ENCODE measurements around the gene HDAC8.
"Not testable (repeated sequence)": the region's sequence is repeated elsewhere in the genome, so short reads cannot be mapped to it uniquely, and the experiment has no call there.

Gene HDAC8

DNA sequence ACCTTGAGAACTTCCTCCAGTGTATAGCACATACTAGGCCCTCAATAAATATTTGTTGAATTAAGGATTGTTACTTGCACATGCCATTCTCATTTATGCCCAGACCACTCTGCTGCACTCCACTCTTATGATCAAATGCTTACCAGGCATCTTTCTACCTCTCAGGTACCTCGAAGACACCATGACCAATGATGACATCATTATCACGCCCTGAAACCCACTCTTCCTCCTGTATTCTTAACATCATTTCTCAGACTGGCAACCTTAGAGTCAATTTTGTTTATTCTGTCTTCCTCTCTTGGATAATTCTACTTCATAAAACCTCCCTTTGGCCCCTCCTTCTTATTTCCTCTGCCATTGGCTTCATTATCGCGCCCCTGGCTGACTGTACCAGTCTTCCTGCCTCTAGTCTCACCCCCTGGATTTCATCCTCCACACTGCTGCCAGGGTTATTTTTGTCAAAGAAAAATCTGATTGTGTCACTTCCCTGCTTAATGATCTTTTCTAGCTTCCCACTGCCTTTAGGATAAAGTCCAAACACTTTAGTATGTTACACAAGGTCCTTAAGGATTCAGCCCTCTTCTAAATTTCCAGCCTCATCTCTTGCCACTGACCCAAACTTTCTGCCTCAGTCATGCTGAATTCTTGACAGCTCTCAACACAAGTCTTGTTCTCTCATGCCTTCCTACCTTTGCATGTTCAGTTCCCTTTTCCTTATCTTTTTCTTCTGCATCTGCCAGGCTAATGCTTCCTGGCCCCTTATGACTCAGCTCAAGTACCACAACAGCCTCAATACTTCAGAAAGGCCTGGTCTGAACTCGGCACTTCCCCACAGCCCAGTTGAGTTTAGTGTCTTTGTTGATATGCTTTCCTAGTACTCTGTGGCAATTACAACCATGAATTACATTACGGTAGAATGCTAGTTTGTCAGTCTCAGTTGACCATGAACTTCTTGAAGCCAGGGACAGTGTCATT, 45.8 kb downstream of the HDAC8 start:
- DNase-seq = peak; percentile 85

DNA sequence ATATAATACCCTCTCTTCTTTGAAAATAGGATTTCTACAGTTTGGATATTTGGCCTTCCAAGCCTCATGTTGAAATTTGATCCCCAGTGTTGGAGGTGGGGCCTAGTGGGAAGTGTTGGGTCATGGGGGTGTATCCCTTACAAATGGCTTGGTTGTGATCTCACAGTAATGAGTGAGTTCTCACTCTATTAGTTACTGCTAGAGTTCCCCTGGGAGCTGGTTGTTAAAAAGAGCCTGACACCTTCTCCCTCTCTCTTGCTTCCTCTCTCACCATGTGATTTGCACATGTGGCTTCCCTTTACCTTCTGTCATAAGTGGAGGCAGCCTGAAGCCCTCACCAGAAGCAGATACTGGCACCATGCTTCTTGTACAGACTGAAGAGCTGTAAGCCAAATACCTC, 73.9 kb downstream of the HDAC8 start:
- DNase-seq = no peak

- no peak for DNase-seq
Measured at GRCh38 chrX:72495046-72495445, 77.6 kb downstream of the HDAC8 start.

DNA sequence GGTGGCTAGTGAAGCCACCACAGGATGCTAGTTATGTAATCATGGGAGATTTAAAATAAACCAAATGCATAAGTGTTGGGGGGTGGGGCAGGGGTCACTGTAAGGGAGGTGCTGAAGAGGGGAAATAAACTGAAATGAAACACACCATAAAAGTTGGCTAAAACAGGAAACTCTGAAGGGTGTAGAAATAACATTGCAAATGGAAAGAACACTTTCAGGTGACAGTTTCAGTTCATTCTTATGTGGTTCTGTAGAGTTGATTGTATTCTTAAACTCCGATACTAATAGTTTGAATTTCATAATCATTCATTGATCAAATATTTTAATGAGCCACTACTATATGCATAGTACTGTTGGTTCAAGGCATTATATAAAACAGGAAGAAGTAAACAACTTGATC, 80.1 kb downstream of the HDAC8 start:
- DNase-seq = peak; percentile 6

- DNase-seq = not testable (repeated sequence)
Measured at GRCh38 chrX:72490221-72490620, 82.4 kb downstream of the HDAC8 start.

DNA sequence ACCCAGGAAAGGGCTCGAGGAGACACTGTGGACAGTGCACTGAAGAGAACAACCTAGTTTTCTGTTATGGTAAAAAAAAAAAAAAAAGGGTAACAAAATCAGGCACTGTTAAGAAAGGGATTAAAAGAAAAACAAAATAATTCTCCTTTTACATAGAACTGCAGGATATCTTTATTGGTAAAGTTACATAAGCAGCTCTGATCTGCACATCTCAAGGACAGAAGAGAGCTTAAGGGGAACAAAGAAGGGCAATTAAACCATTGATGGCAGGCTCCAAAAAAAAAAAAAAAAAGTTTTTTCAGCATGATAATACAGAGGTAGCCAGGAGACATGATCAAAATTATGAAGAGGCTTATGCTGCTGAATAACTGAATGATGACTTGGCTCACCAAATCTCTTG, 85.0 kb downstream of the HDAC8 start:
- no peak for DNase-seq

GRCh38 chrX:72479324-72480274, 93.0 kb downstream of the HDAC8 start:
- DNase-seq = no peak

DNA sequence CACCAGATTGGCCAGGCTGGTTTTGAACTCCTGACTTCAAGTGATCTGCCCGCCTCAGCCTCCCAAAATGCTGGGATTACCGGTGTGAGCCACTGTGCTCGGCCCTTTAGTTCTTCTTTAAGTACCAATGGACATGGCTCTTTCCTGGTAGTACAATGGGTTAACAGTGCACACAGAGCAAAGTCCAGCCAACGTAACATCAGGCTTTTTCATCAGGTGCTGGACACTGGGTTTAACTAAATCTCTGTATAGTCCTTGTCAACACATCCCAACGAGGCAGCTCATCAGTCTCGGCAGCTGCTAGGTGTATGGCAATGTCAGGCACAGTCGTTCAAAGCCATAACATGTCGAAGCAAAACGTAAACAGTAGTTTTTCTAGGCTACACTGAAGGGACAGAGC, 93.8 kb downstream of the HDAC8 start:
- DNase-seq = no peak

DNA sequence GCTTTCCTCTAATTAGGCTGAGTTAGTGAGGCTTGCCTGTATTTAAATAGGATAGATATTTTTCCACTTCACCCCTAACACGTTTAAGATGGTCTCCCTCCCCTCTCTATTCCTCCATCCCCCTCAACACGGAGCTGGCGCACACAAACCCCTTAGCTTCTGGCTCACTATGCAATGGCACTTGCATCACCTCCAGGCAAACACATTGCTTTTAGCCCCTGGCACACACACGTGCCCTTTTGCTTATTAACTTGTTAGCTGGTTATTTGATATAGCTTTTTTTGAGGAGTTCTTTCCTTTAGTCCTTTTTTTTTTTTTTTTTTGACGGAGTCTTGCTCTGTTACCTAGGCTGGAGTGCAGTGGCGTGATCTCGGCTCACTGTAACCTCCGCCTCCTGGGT, 94.3 kb downstream of the HDAC8 start:
- DNase-seq = no peak

DNA sequence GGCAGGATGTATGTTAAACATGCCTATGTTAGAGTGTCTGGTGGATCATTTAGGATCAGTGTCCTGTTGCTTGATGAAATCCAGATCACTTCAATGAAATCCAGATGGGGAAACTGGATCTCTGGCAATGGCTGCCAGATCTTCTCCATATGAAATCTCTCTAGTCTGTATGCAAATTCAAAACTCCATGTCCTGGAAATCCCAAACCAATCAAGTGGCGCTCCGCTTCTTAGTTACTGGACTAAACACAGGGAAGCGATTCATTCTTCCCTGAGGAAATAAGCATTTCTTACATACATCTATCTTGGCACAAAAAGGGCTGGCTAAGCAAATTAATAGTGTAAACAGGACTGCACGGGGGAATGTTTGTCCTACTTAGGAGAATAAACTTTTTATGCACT, 94.9 kb downstream of the HDAC8 start:
- no peak for DNase-seq

DNA sequence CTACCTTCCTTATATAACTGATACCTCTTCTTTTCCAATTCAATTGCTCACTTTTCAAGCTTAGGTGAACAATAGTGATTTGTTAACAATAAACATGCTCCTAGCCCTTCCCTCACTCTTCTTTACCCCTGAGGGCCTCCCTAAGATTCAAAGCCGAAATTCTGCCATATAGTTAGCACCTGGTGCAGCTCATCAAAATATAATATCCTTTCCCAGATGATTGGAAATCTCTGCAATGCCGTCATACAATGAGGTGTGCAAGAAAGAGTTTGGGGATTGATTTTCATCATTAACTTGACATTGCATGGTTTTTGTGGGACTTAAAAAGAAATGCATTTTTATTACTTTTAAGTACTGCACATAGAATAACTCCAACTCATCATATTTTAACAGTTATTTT, 95.3 kb downstream of the HDAC8 start:
- DNase-seq = no peak

- no peak for DNase-seq
Measured at GRCh38 chrX:72475952-72476668, 96.5 kb downstream of the HDAC8 start.

DNA sequence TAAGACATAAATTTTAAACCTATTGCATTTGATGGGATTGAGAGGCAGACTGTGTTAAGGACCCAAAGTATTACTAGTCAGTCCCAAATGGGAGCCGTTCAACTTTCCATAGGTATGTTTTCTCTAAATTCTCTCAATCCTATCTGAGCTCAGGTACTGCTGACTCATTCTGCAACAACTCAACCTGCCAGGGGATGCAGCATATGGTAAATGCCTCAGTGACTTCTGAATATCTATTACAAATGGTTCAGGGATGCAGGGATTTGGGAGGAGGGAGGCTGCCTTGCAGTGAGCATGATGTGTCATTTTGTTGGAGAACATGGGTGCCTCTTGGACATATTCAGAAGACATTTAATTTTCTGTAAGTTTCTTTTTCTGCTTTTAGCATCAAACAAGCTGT, 97.3 kb downstream of the HDAC8 start:
- DNase-seq = no peak

DNA sequence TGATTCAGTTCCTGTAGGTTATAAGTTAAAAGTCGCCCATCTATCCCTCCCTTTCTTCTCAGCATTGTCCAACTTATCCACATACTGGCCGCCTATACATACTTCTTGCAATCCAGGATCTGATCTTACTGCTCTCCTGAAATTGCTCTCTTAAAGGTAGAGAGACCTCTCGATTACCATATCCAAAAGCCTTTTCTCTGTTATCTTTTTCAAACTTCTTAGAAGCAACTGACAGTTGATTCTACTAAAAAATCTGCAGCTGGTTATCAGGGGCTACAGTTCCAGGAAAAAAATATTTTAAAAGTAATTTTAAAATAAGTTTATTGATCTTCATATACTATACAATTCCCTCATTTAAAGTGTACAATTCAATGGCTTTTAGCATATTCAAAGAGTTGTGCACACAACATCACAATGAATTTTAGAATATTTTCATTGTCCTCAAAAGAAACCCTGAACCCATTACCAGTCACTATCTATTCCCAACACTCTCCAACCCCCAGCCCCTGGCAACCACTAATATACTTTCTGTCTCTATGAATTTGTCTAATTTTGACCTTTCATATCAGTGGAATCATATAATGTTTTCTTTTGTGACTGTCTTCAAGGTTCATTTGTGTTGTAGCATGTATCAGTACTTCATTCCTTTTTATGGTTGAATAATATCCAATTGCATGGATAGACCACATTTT, 102.0 kb downstream of the HDAC8 start:
- no peak for DNase-seq

DNA sequence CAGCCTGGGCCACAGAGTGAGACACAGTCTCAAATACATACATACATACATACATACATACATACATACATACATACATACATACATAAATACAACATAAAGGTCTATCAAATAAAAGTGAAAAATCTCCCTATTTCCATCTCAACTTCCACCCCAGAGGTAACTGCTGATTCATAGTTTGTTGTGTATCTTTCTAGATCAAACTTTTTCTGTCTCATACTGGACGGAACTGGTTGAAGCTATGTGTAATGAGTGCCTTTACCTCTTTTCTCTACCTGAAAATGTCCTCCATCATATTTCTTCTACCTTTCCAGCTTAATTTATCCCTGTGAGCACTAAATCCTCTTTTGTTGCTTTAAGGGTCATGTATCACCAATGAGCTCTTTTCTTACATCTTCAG, 102.5 kb downstream of the HDAC8 start:
- DNase-seq = no peak

DNA sequence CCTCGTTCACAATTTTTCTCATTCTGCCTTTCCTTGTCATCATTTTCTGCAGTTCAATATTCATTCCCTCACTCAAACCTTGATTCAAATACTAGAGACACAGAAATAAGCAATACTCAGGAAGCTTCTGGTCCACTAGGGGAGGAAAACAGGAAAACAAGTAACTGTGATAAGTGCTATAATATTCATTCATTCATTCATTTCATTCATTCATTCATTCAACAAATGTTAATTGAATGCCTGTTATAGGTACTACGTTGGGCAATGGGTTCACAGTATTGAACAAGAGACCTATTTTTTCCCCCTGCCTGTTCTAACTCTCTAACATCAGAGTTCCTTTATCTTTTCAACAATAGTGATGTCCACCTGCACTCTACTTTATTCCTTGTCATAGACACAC, 104.0 kb downstream of the HDAC8 start:
- DNase-seq = no peak

GRCh38 chrX:72467135-72467534, 105.5 kb downstream of the HDAC8 start:
- DNase-seq = peak; percentile 5

DNA sequence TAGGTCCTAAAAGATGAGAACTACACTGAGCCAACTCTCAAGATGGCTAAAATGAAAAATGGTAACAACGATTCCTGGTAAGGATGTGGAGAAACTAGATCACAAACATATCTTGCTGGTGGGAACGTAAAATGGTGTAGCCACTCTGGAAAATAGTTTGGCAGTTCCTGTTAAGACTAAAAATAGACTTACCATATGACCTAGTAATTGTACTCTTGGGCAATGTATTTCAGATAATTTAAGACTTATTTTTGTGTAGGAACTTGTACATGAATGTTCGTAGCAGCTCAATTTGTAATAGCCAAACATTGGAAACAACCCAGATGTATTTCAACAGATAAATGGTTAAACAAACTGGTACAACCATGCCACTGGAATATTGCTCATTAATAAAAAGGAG, 106.2 kb downstream of the HDAC8 start:
- no peak for DNase-seq

- DNase-seq = no peak
Measured at GRCh38 chrX:72465889-72466288, 106.8 kb downstream of the HDAC8 start.

DNA sequence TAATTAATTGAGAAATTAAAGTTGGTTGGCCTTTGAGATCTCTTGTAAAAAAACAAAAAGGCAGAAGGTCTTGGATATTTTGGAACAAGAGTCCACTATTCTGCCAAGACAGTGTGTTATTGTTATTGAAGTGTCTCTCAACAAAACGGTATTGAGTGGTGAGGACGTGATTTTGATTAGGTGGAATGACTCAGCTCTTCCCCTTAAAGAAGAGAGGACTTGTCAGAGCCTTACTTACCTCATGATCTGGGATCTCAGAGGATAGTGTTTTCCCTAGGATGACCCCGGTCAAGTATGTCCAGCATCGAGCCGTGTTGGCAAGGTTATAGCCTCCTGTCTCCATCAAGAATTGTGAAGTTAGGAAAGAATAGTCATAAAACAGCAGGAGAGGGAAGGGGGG, 110.9 kb downstream of the HDAC8 start:
- DNase-seq = no peak

GRCh38 chrX:72461288-72461687, 111.4 kb downstream of the HDAC8 start:
- no peak for DNase-seq

- no peak for DNase-seq
Measured at GRCh38 chrX:72460715-72461114, 111.9 kb downstream of the HDAC8 start.
